Measurements from ENCODE around the gene CACNB4. TPM values are rescaled to one million over a fixed set of nuclear protein-coding genes. Genes with fewer than 3 reads are reported as not detected.
A peak's percentile ranks its signal among the peaks of the same experiment; 100 is the strongest.
"Not testable (repeated sequence)": the region's sequence is repeated elsewhere in the genome, so short reads cannot be mapped to it uniquely, and the experiment has no call there.

The CACNB4 gene
- total RNA-seq, 1 experiment from 2014 or later, result 0.11 TPM

DNA sequence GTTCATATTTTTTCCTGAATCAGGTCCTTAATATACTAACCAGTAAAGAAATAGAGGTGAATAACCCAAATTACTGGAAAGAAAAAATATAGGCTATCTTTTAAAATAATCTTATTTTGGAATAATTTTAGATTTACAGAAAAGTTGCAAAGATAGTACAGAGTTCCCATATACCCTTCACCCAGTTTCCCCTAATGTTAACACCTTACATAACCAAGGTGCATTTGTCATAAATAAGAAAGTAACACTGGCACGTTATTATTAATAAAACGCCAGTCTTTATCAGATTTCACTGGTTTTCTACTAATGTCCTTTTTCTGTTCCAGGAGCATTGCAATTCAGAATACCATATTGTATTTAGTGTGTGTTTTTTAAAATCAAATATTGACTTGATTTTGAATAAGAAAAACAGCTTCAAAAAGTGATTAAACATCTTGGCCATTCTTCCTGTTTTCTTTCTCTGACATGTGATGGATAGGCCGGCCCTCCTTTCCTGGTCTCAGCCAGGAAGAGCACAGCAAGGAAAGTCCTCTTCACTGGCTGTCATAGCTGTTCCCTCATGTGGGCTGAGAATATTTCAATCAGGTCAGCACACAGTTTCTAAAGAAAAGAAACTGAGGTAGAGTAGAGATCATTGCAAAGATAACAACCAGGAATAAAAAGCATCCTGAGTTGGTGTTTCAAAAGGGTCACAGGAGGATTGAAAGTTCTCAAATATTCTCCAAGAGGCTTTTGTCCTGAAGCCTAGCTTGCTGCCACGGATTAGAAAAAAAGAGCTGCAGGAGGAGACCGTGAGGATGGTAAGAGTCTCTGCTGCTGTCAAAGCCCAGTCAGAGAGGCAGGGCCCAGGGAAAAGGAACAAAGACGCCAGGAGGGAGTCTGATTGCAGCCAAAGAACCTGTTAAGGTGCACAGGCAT, 191.3 kb downstream of the CACNB4 start:
- no peak for DNase-seq (ENCODE audit: low read depth)

GRCh38 chr2:151906633-151906998, 192.2 kb downstream of the CACNB4 start:
- DNase-seq (ENCODE audit: low read depth), result no peak

- no peak for DNase-seq (ENCODE audit: low read depth)
Observed at GRCh38 chr2:151905963-151906632, 192.7 kb downstream of the CACNB4 start.

- no peak for DNase-seq (ENCODE audit: low read depth)
Observed at GRCh38 chr2:151904807-151905206, 194.0 kb downstream of the CACNB4 start.

- no peak for DNase-seq (ENCODE audit: low read depth)
Observed at GRCh38 chr2:151904021-151904420, 194.8 kb downstream of the CACNB4 start.

GRCh38 chr2:151902829-151903228, 196.0 kb downstream of the CACNB4 start:
- no peak for DNase-seq (ENCODE audit: low read depth)

GRCh38 chr2:151900331-151900730, 198.5 kb downstream of the CACNB4 start:
- DNase-seq (ENCODE audit: low read depth), result no peak

GRCh38 chr2:151899156-151899555, 199.7 kb downstream of the CACNB4 start:
- no peak for DNase-seq (ENCODE audit: low read depth)

GRCh38 chr2:151891566-151892194, 207.2 kb downstream of the CACNB4 start:
- no peak for DNase-seq (ENCODE audit: low read depth)

- no peak for DNase-seq (ENCODE audit: low read depth)
Observed at GRCh38 chr2:151887164-151887563, 211.7 kb downstream of the CACNB4 start.

DNA sequence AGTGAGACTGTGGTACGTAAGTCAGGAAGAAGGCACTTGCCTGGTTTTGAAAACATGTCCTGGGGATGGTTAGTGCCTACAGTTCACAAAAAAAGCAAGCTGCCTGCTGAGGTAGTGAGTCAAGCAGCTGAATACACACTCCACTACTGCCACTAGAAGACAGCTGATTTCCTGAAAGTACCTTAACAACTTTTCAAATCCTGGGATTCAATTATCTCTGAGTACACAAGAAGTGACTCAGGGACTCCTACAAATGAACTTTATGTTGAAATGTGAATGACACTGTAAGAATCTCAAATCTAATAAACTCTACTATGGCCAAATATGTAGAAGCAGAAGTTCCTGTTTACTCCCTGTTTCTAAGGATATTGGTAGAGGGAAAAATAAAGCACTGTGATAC, 212.6 kb downstream of the CACNB4 start:
- DNase-seq (ENCODE audit: low read depth), result peak; percentile 81

DNA sequence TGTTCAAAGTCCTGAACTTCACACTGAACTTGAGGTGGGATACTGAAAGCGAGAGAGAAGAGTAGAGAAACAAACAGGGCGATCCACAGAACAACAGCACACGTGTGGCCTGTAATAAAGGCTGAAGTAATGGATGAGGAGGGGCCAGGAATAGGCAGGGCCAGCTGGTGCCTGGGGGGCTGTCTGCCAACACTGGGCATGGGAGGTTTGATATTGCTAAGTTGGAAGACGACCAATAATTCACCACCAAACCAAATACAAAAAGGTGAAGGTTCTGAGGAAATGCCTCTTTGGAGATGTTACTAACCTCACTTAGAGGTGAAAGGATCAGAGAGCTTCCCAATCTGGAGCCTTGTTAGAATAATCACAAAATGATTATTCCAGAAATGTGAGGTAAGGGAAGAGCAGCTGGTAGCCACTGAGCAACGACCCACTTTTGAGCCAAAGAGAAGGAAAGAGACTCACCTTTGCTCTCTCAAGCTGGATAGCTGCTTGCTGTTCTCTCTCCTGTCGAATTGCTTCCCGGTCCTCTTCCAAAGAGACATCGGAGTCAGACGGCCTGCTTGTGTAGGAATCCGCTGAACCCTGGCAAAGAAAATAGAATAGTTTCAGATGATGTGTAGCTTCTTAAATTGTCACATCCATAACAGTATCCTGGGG, 215.9 kb downstream of the CACNB4 start:
- DNase-seq (ENCODE audit: low read depth), result no peak

DNA sequence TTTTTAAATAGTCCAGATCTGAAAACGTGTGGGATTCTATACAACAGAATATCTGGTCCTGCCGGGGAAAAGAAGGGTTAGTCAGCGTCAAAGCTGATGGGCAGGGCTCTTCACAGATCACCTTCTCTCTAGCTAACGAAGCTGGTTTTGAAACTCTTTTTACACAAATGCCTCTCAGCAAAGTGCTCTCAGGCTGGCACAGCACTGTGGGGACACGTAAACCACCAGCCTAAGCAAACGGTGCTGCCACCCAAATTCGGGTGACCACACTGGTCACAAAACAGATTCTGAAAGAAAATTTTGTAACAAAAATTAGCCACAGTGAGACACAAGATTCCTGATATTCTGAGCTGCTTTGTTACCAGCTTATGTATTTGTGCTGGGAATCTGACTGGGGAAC, 217.5 kb downstream of the CACNB4 start:
- DNase-seq (ENCODE audit: low read depth), result no peak

GRCh38 chr2:151880586-151880985, 218.3 kb downstream of the CACNB4 start:
- no peak for DNase-seq (ENCODE audit: low read depth)

- peak; percentile 71 for DNase-seq (ENCODE audit: low read depth)
Observed at GRCh38 chr2:151878655-151879563, 219.9 kb downstream of the CACNB4 start.

GRCh38 chr2:151878204-151878603, 220.6 kb downstream of the CACNB4 start:
- no peak for DNase-seq (ENCODE audit: low read depth)

DNA sequence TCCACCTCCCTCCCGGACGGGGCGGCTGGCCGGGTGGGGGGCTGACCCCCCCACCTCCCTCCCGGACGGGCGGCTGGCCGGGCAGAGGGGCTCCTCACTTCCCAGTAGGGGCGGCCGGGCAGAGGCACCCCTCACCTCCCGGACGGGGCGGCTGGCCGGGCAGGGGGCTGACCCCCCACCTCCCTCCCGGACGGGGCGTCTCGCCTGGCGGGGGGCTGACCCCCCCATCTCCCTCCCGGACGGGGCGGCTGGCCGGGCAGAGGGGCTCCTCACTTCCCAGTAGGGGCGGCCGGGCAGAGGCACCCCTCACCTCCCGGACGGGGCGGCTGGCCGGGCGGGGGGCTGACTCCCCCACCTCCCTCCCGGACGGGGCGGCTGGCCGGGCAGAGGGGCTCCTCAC, 223.2 kb downstream of the CACNB4 start:
- not testable (repeated sequence) for DNase-seq (ENCODE audit: low read depth)

DNA sequence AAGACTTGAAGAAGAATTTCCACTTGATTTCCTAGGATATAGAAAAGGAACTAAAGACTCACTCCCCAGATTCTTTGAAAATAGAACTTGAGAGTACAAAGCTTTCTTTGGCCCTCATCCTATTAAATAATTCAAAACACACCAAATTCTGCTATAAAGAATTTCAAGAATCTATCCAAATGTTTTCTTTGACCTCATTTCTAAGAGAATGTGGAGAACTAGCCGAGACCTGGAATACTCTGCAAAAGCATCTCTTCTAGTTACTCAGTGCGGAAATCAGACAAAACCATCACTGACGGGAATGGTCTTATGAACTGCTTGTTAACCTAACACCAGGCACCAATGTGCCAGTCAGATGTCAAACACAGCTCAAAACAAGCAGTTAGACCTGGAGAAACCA, 226.4 kb downstream of the CACNB4 start:
- no peak for DNase-seq (ENCODE audit: low read depth)

GRCh38 chr2:151869291-151869690, 229.6 kb downstream of the CACNB4 start:
- no peak for DNase-seq (ENCODE audit: low read depth)

DNA sequence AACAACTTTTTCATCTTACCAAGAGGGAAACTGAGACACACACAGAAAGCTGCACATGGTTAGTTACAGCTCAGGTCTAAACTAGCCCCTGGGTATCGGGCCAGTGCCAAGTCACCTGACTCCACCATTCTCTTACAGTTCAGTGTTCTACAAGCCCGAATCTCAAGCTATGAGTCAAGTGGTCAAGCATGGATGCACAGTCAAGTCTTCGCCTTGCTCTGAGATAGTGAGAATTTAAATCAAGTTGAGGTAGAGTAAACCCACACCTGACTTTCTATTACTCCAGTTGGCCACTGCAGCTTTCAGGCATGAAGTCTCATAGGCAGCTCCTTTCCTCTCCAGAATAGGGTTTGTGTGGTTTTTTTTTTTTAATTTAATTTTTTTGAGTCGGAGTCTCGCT, 236.1 kb downstream of the CACNB4 start:
- DNase-seq (ENCODE audit: low read depth), result no peak

GRCh38 chr2:151861174-151861573, 237.7 kb downstream of the CACNB4 start:
- no peak for DNase-seq (ENCODE audit: low read depth)
